ENCODE results near the gene DNM3.

- TF ChIP-seq, protein P1, sequence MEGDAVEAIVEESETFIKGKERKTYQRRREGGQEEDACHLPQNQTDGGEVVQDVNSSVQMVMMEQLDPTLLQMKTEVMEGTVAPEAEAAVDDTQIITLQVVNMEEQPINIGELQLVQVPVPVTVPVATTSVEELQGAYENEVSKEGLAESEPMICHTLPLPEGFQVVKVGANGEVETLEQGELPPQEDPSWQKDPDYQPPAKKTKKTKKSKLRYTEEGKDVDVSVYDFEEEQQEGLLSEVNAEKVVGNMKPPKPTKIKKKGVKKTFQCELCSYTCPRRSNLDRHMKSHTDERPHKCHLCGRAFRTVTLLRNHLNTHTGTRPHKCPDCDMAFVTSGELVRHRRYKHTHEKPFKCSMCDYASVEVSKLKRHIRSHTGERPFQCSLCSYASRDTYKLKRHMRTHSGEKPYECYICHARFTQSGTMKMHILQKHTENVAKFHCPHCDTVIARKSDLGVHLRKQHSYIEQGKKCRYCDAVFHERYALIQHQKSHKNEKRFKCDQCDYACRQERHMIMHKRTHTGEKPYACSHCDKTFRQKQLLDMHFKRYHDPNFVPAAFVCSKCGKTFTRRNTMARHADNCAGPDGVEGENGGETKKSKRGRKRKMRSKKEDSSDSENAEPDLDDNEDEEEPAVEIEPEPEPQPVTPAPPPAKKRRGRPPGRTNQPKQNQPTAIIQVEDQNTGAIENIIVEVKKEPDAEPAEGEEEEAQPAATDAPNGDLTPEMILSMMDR (IDR thresholded peaks at IDR 0.05; ENCODE audit: low read length): no peak
- no peak for TF ChIP-seq EZH2 (IDR thresholded peaks at IDR 0.05; ENCODE audit: borderline replicate concordance, low read length)
Observed at GRCh38 chr1:171792656-171793369, 48.5 kb upstream of the DNM3 start.

Measured in OCI-LY1 (cell line).